GM23338 (cell line): Measurements from ENCODE around the gene SNX9. TPM values are rescaled to one million over a fixed set of nuclear protein-coding genes. Genes with fewer than 3 reads are reported as not detected.

ENCODE experiments used
- ATAC-seq: fragments of 200-7000 bp; cut with Tn5 transposase; 3 replicates; pipeline ENCODE4 v1.9.1; 2020
- DNase-seq: peaks from one replicate; pipeline ENCODE4 v3.0.0-alpha.2; 2015; ENCODE audit warnings: low spot score
- H2AFZ ChIP-seq: fragments of 200-600 bp; sonication (generic); 2 replicates; pipeline ENCODE4 v1.8.0; 2016; ENCODE audit warnings: antibody characterized with exemption, mild to moderate bottlenecking, moderate library complexity
- H3F3A ChIP-seq: fragments of 200-600 bp; sonication (generic); replicated peaks from 2 replicates; pipeline ENCODE4 v1.8.0; 2017; ENCODE audit warnings: antibody characterized with exemption, mixed run types, low read depth
- H3K27ac ChIP-seq: fragments of 200-600 bp; sonication (generic); 2 replicates; pipeline ENCODE4 v1.6.1; 2016; ENCODE audit warnings: low read depth
- H3K27me3 ChIP-seq: fragments of 200-600 bp; sonication (generic); 2 replicates; pipeline ENCODE4 v1.8.0; 2016; ENCODE audit warnings: mild to moderate bottlenecking, mixed run types, moderate library complexity; ENCODE audit not compliant: insufficient read depth
- H3K36me3 ChIP-seq: fragments of 200-600 bp; sonication (generic); 2 replicates; pipeline ENCODE4 v1.8.0; 2016; ENCODE audit warnings: mild to moderate bottlenecking; ENCODE audit not compliant: insufficient read depth
- H3K4me1 ChIP-seq: fragments of 200-600 bp; sonication (generic); 2 replicates; pipeline ENCODE4 v1.8.0; 2016; ENCODE audit warnings: mild to moderate bottlenecking, moderate library complexity; ENCODE audit not compliant: insufficient read depth
- H3K4me2 ChIP-seq: fragments of 200-600 bp; sonication (generic); 2 replicates; pipeline ENCODE4 v1.7.1; 2017; ENCODE audit warnings: mixed run types
- H3K4me3 ChIP-seq: fragments of 200-600 bp; sonication (generic); 2 replicates; pipeline ENCODE4 v1.6.1; 2016; ENCODE audit warnings: mixed run types
- H3K79me2 ChIP-seq: fragments of 200-600 bp; sonication (generic); replicated peaks from 2 replicates; pipeline ENCODE4 v1.8.0; 2017; ENCODE audit warnings: mild to moderate bottlenecking; ENCODE audit not compliant: insufficient read depth
- H3K9me2 ChIP-seq: fragments of 200-600 bp; sonication (generic); 2 replicates; pipeline ENCODE4 v1.8.0; 2017; ENCODE audit not compliant: insufficient read depth
- H4K20me1 ChIP-seq: fragments of 200-600 bp; sonication (generic); replicated peaks from 2 replicates; pipeline ENCODE4 v1.8.0; 2017; ENCODE audit warnings: mild to moderate bottlenecking; ENCODE audit not compliant: insufficient read depth
- H3K27ac Mint-ChIP-seq: 2 replicates; pipeline ENCODE4 v1.8.0; 2020; ENCODE audit warnings: inconsistent platforms, mild to moderate bottlenecking, moderate library complexity, mixed read lengths
- H3K27me3 Mint-ChIP-seq: 3 replicates; pipeline ENCODE4 v1.8.0; 2022; ENCODE audit warnings: low read depth, mild to moderate bottlenecking, moderate library complexity, mixed read lengths, inconsistent platforms; ENCODE audit not compliant: insufficient read depth, poor library complexity
- H3K36me3 Mint-ChIP-seq: 3 replicates; pipeline ENCODE4 v1.8.0; 2021; ENCODE audit warnings: low read depth, mild to moderate bottlenecking, inconsistent platforms, moderate library complexity, mixed read lengths
- H3K4me1 Mint-ChIP-seq: 3 replicates; pipeline ENCODE4 v1.8.0; 2020; ENCODE audit warnings: mild to moderate bottlenecking, inconsistent platforms, mixed read lengths
- H3K4me3 Mint-ChIP-seq: 3 replicates; pipeline ENCODE4 v1.8.0; 2021; ENCODE audit warnings: moderate library complexity, mild to moderate bottlenecking, inconsistent platforms, mixed read lengths
- H3K9me3 Mint-ChIP-seq: 3 replicates; pipeline ENCODE4 v1.8.0; 2020; ENCODE audit warnings: moderate library complexity, mild to moderate bottlenecking, inconsistent platforms, mixed read lengths
- CTCF ChIP-seq, 2 experiments: fragments of 200-600 bp in 1 of 2; sonication (generic) in 1 of 2; conservative IDR thresholded peaks; 2 replicates each; pipeline versions ENCODE4 v1.5.1 to v1.6.1; 2016 to 2017; ENCODE audit warnings: antibody characterized with exemption in 2 of 2, low read depth in 2 of 2, mild to moderate bottlenecking in 2 of 2, moderate library complexity in 1 of 2
- EZH2phosphoT487 ChIP-seq: fragments of 200-600 bp; sonication (generic); IDR thresholded peaks from one replicate; pipeline ENCODE4 v1.8.1; 2018; ENCODE audit warnings: antibody characterized with exemption; ENCODE audit not compliant: unreplicated experiment
- NANOG ChIP-seq: IDR thresholded peaks from 2 replicates; pipeline ENCODE4 v1.6.1; 2016; ENCODE audit warnings: antibody characterized with exemption, borderline replicate concordance
- POLR2AphosphoS5 ChIP-seq: IDR thresholded peaks from 2 replicates; pipeline ENCODE4 v1.6.1; 2016; ENCODE audit warnings: antibody characterized with exemption, low read depth
- STAT1 ChIP-seq: IDR thresholded peaks from one replicate; pipeline ENCODE4 v1.6.1; 2016; ENCODE audit warnings: antibody characterized with exemption; ENCODE audit not compliant: unreplicated experiment
- ZNF331 ChIP-seq: fragments of 250-450 bp; sonication (Bioruptor Pico); IDR thresholded peaks from 2 replicates; pipeline ENCODE4 v1.5.0; 2020; ENCODE audit warnings: low read depth, mild to moderate bottlenecking, moderate library complexity
- ZNF462 ChIP-seq: fragments of 250-450 bp; sonication (Bioruptor Pico); IDR thresholded peaks from 2 replicates; pipeline ENCODE4 v1.5.0; 2020; ENCODE audit warnings: mild to moderate bottlenecking, moderate library complexity
- polyA plus RNA-seq: library from polyadenylated mRNA; unstranded; fragments of >200 nt; fragmentation: Nextera tagmentation; extraction: Ambion mirVana; gene quantifications from 2 replicates; pipeline ENCODE4 v1.2.1, GENCODE V29; 2016
- total RNA-seq: library from RNA; depleted of rRNA; stranded (reverse); fragments of >200 nt; shearing (Covaris generic); gene quantifications from 2 replicates; pipeline ENCODE4 v1.2.3, GENCODE V29; 2014

The SNX9 gene
- total and polyA plus RNA-seq, 2 experiments from 2014 or later, result 18.4 to 23.3 TPM

- Mint-ChIP-seq H3K9me3 (peaks cover 27% of the 10 kb centered on the region), H3K4me3 (no peak overlapping the region), H3K36me3 (peaks cover 15% of the 10 kb centered on the region), H3K27me3 (peaks cover 4% of the 10 kb centered on the region), H3K27ac (no peak overlapping the region), H3K4me1 (peaks cover 9% of the 10 kb centered on the region)
- ATAC-seq (peak; percentile 77), DNase-seq (peak; percentile 43)
- no peaks in the 10 kb centered on the region for H3K79me2 ChIP-seq
- H3K36me3 ChIP-seq, result no peaks in the 10 kb centered on the region; the same call in 1 of the 2 replicates
- no peaks in the 10 kb centered on the region for H4K20me1 ChIP-seq
- no peaks in the 10 kb centered on the region for H3F3A ChIP-seq
- no peaks in the 10 kb centered on the region for H3K27me3 ChIP-seq
- no peak overlapping the region for H3K27ac ChIP-seq
- no peak overlapping the region for H3K4me2 ChIP-seq
- H3K4me3 ChIP-seq, result no peak overlapping the region
- no peaks in the 10 kb centered on the region for H3K9me2 ChIP-seq
- H3K4me1 ChIP-seq, result 0 out of 2 replicates have a peak, but pooled peaks cover 10% of the 10 kb centered on the region
- H2AFZ ChIP-seq, result peak overlapping the region; percentile 85
- no peak for TF ChIP-seq STAT1
- no peak for TF ChIP-seq ZNF331 (CRISPR knock-in tag)
- TF ChIP-seq EZH2phosphoT487, result no peak
- no peak for TF ChIP-seq NANOG
- no peak for TF ChIP-seq ZNF462
- no peak for TF ChIP-seq POLR2AphosphoS5
- peak in 1 of 2 experiments; percentile 44; a peak in 2 of 4 replicates for TF ChIP-seq CTCF (conservative IDR thresholded peaks at IDR 0.05; ENCODE audit: low read depth in 2 of 2)
These were observed 131.4 kb downstream of the SNX9 start for GRCh38 chr6:157954150-157955117.
